CD4-positive, CD25-positive, alpha-beta regulatory T cell (primary cell): ENCODE data around the gene MAPK13. TPM values are rescaled to one million over a fixed set of nuclear protein-coding genes. Genes with fewer than 3 reads are reported as not detected.
A peak's percentile ranks its signal among the peaks of the same experiment; 100 is the strongest.

Experiments
- ATAC-seq, 2 donors: fragments of 150-1000 bp; cut with Tn5 transposase; one replicate each; pipeline ENCODE4 v1.10.0; 2021; ENCODE audit warnings: low read depth in 2 of 2, moderate number of reproducible peaks in 2 of 2, moderate library complexity in 1 of 2
- DNase-seq, 3 donors: peaks; one replicate each; pipeline versions ENCODE4 v3.0.0 to v3.0.0-alpha.2; 2012 to 2022; ENCODE audit warnings: mixed read lengths in 1 of 3
- H3K27ac ChIP-seq: one replicate; pipeline ENCODE4 v1.7.0; 2013; ENCODE audit warnings: mild to moderate bottlenecking, low read length; ENCODE audit not compliant: insufficient read depth, poor library complexity, severe bottlenecking
- H3K27me3 ChIP-seq: one replicate; pipeline ENCODE4 v1.7.0; 2013; ENCODE audit warnings: low read length; ENCODE audit not compliant: control insufficient read depth, insufficient read depth
- H3K36me3 ChIP-seq: one replicate; pipeline ENCODE4 v1.7.0; 2013; ENCODE audit warnings: mild to moderate bottlenecking, low read length, moderate library complexity; ENCODE audit not compliant: control insufficient read depth, insufficient read depth
- H3K4me1 ChIP-seq: 2 replicates; pipeline ENCODE4 v1.7.0; 2013; ENCODE audit warnings: mild to moderate bottlenecking, low read length; ENCODE audit not compliant: insufficient read depth, control insufficient read depth, poor library complexity, severe bottlenecking
- H3K4me3 ChIP-seq: one replicate; pipeline ENCODE4 v1.7.0; 2013; ENCODE audit warnings: low read depth, mild to moderate bottlenecking, low read length, moderate library complexity
- H3K9me3 ChIP-seq, 2 experiments: 1 replicate in 1 of 2; 2 replicates in 1 of 2; pipeline ENCODE4 v1.7.0; 2013; ENCODE audit warnings: low read length in 2 of 2, mild to moderate bottlenecking in 1 of 2, moderate library complexity in 1 of 2; ENCODE audit not compliant: control insufficient read depth in 2 of 2
- H3K27ac Mint-ChIP-seq, 3 donors: one replicate each; pipeline ENCODE4 v1.8.0; 2020 to 2022; ENCODE audit warnings: mild to moderate bottlenecking in 3 of 3, mixed read lengths in 3 of 3, moderate library complexity in 2 of 3
- H3K27me3 Mint-ChIP-seq: one replicate; pipeline ENCODE4 v1.8.0; 2022; ENCODE audit warnings: mild to moderate bottlenecking, mixed read lengths
- H3K36me3 Mint-ChIP-seq: one replicate; pipeline ENCODE4 v1.8.0; 2020; ENCODE audit warnings: mixed read lengths
- H3K4me1 Mint-ChIP-seq, 4 donors: one replicate each; pipeline ENCODE4 v1.8.0; 2020 to 2022; ENCODE audit warnings: mixed read lengths in 4 of 4, mild to moderate bottlenecking in 1 of 4
- H3K4me3 Mint-ChIP-seq, 4 donors: one replicate each; pipeline ENCODE4 v1.8.0; 2020 to 2022; ENCODE audit warnings: mild to moderate bottlenecking in 4 of 4, mixed read lengths in 4 of 4, moderate library complexity in 3 of 4
- H3K9me3 Mint-ChIP-seq, 7 donors: one replicate each; pipeline ENCODE4 v1.8.0; 2020 to 2022; ENCODE audit warnings: mixed read lengths in 7 of 7, mild to moderate bottlenecking in 3 of 7, moderate library complexity in 2 of 7
- polyA plus RNA-seq, 4 donors: library from polyadenylated mRNA; unstranded; fragments of 300-500 nt; fragmentation: Illumina TruSeq; gene quantifications; one replicate each; pipeline ENCODE4 v1.2.3, GENCODE V29; 2021
- total RNA-seq: library from RNA; stranded (reverse); gene quantifications from one replicate; pipeline ENCODE4 v1.2.3, GENCODE V29; 2022

MAPK13 gene
- total and polyA plus RNA-seq, 5 donors from 2014 or later, result 60.7 to 75.8 (median 69.6) TPM

DNA sequence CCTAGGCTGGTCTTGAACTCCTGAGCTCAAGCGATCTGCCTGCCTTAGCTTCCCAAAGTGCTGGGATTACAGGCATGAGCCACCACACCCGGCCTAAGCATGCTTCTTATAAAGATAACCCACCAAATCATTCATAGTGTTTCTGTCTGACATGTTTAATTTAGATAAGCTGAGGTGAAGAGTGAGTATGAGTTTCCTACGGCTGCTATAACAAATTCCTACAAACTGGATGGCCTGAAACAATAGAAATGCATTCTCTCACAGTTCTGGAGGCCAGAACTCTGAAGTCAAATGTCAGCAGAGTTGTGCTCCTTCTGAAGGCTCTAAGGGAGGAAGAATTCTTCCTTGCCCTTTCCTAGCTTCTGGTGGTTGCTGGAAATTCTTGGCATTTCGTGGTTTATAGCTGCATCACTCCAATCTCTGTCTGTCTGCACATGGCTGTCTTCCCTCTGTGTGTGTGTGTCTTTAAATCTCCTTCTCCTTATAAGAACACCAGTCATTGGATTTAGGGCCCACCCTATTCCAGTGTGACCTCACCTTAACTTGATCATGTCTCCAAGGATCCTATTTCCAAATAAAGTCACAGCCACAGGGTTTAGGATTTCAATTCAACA, 29.9 kb downstream of the MAPK13 start:
- Mint-ChIP-seq H3K27me3 (no peaks in the 10 kb centered on the region), H3K9me3 (peaks cover 0 to 16% (median 5%) of the 10 kb centered on the region in 7 donors), H3K4me3 (no peak overlapping the region), H3K4me1 (peaks cover 0 to 2% (median 0%) of the 10 kb centered on the region in 4 donors), H3K27ac (no peak overlapping the region), H3K36me3 (peaks cover 17% of the 10 kb centered on the region)
- no peak overlapping the region for H3K27ac ChIP-seq
- ATAC-seq (no peak), DNase-seq (no peak)
- no peak overlapping the region for H3K4me3 ChIP-seq
- H3K27me3 ChIP-seq, result no peaks in the 10 kb centered on the region
- H3K9me3 ChIP-seq, result peaks cover 2 to 4% of the 10 kb centered on the region in 2 experiments
- no peaks in the 10 kb centered on the region for H3K4me1 ChIP-seq
- H3K36me3 ChIP-seq, result no peaks in the 10 kb centered on the region

DNA sequence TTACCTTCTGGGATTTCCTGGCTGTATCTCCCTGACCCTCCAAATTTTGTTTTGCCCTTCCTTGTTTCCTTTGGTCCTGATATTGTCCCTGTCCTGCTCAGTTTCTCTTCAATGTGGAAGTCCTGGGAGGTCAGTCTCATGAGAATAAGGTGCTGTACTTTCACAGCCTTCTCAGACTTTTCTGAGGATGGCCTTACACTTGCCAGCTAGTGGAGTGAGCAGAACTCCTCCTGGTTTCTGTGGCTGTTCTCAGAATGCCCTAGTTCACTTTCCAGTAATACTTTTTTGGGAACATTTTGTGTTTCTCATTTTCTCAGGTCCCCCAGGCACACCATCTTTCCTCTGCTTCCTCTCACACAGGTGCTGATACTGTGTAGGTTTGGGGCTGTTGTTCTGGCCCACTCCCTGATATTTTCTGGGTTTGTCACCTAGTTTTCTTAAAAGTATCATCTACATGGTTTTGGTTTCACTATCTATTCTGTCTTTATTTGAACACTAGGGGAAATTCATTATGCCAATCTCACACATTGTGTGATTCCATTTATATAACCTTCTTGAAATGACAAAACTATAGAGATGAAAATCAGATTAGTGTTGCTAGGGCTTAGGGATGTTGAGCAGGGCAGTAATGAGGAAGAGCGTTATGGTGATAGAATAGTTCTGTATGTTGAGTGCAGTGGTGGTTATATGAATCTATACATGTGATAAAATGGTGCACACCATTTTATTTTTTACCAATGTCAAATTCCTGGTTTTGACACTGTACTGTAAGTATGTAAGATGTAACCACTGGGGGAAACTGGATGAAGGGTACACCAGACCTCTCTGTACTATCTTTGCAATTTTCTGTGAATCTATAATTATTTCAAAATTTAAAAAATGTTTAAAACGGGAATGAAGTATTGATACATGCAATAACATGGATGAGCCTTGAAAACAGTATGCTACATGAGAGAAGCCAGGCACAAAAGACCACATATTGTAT, 39.0 kb downstream of the MAPK13 start:
- Histone ChIP-seq H3K36me3 (no peaks in the 10 kb centered on the region), H3K9me3 (no peaks in the 10 kb centered on the region), H3K4me1 (peaks cover 8% of the 10 kb centered on the region), H3K27ac (no peak overlapping the region), H3K27me3 (no peaks in the 10 kb centered on the region), H3K4me3 (peak overlapping the region; percentile 6)
- Mint-ChIP-seq H3K4me3 (peak overlapping the region in 1 of 4 donors; percentile 3), H3K4me1 (peaks cover 11 to 25% (median 16%) of the 10 kb centered on the region in 4 donors), H3K9me3 (peaks cover 0 to 4% (median 0%) of the 10 kb centered on the region in 7 donors), H3K36me3 (peaks cover 14% of the 10 kb centered on the region), H3K27ac (peak overlapping the region; percentile 75 to 89 (median 83)), H3K27me3 (no peaks in the 10 kb centered on the region)
- no peak for ATAC-seq
- DNase-seq, result peak in 1 of 3 donors; percentile 63

DNA sequence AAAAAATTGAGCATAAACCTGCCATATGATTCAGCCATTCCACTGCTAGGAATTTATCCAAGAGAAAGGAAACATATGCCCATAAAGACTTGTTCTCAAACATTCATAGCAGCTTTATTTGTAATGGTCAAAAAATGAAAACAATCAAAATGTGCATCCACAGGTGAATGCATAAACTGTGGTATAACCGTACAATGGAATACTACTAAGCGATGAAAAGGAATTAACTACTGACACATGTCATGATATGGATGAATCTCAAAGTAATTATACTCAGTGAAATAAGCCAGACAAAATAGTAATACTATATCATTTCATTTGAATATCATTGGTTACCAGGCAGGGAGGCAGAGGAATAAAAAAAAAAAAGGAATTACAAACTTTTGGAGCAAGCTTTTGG, 40.4 kb downstream of the MAPK13 start:
- peaks cover 0 to 4% (median 0%) of the 10 kb centered on the region in 7 donors for H3K9me3 Mint-ChIP-seq
- H3K4me3 Mint-ChIP-seq, result no peak overlapping the region
- H3K27me3 ChIP-seq, result no peaks in the 10 kb centered on the region
- H3K36me3 Mint-ChIP-seq, result peaks cover 14% of the 10 kb centered on the region
- peaks cover 9 to 25% (median 16%) of the 10 kb centered on the region in 4 donors for H3K4me1 Mint-ChIP-seq
- no peaks in the 10 kb centered on the region for H3K9me3 ChIP-seq
- ATAC-seq (no peak), DNase-seq (no peak)
- H3K27me3 Mint-ChIP-seq, result no peaks in the 10 kb centered on the region
- peaks cover 8% of the 10 kb centered on the region for H3K4me1 ChIP-seq
- H3K27ac Mint-ChIP-seq, result no peak overlapping the region
- H3K27ac ChIP-seq, result no peak overlapping the region
- H3K36me3 ChIP-seq, result no peaks in the 10 kb centered on the region
- H3K4me3 ChIP-seq, result no peak overlapping the region

DNA sequence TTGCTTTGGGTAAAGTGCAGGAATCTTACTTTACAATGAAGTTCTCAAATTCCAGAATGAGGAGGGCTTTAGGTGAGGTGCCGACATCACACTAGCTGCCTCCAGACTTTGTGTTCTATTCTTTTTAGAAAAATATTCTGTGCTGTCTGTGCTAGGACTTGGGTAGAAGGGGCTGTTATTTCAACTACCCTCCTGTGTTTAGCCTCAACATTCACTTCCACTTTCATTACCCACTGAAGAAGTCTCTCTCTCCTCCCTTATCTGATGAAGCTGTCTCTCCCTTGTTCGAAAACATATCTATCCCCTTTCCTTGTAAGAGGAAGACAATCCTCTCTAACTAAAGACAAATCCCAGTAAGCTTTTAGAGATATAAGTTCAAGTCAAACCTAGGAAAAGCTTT, 41.3 kb downstream of the MAPK13 start:
- ATAC-seq (no peak), DNase-seq (peak in 1 of 3 donors; percentile 59)
- Mint-ChIP-seq H3K9me3 (peaks cover 0 to 4% (median 0%) of the 10 kb centered on the region in 7 donors), H3K27ac (peak overlapping the region in 2 of 3 donors; percentile 14 to 55), H3K4me1 (peaks cover 9 to 25% (median 16%) of the 10 kb centered on the region in 4 donors), H3K36me3 (peaks cover 14% of the 10 kb centered on the region), H3K27me3 (no peaks in the 10 kb centered on the region), H3K4me3 (peak overlapping the region in 1 of 4 donors; percentile 73)
- no peaks in the 10 kb centered on the region for H3K9me3 ChIP-seq
- H3K4me3 ChIP-seq, result no peak overlapping the region
- H3K36me3 ChIP-seq, result no peaks in the 10 kb centered on the region
- H3K27me3 ChIP-seq, result no peaks in the 10 kb centered on the region
- peaks cover 8% of the 10 kb centered on the region for H3K4me1 ChIP-seq
- no peak overlapping the region for H3K27ac ChIP-seq

DNA sequence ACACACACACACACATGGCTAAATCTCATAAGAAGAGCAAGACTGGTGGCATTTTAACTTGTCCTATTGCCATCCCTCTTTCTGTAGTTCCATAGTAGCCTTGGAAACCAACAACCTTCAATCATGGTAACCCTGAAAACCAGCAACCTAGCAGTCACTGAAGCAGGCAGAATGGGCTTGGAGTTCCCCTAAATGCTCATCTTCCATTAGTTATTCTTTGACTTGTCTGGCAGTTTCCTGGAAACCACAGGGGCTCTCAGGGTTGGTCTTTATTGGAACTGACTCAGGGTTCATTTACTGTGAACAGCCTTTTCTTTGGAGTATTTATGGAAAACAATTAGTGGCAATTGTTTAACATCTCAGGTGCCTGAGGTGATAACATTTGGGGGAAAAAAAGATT, 46.9 kb downstream of the MAPK13 start:
- no peak overlapping the region for H3K27ac ChIP-seq
- H3K4me1 ChIP-seq, result no peaks in the 10 kb centered on the region
- peaks cover 16% of the 10 kb centered on the region for H3K36me3 Mint-ChIP-seq
- H3K36me3 ChIP-seq, result no peaks in the 10 kb centered on the region
- no peak overlapping the region for H3K4me3 ChIP-seq
- H3K4me1 Mint-ChIP-seq, result peaks cover 0 to 5% (median under 1%) of the 10 kb centered on the region in 4 donors
- H3K27me3 Mint-ChIP-seq, result peaks cover 23% of the 10 kb centered on the region
- DNase-seq, result peak in 1 of 3 donors; percentile 33
- H3K27me3 ChIP-seq, result no peaks in the 10 kb centered on the region
- H3K9me3 Mint-ChIP-seq, result peaks cover 0 to 19% (median 7%) of the 10 kb centered on the region in 7 donors
- H3K4me3 Mint-ChIP-seq, result no peak overlapping the region
- no peak for ATAC-seq
- H3K9me3 ChIP-seq, result peaks cover 13 to 15% of the 10 kb centered on the region in 2 experiments
- H3K27ac Mint-ChIP-seq, result no peak overlapping the region

DNA sequence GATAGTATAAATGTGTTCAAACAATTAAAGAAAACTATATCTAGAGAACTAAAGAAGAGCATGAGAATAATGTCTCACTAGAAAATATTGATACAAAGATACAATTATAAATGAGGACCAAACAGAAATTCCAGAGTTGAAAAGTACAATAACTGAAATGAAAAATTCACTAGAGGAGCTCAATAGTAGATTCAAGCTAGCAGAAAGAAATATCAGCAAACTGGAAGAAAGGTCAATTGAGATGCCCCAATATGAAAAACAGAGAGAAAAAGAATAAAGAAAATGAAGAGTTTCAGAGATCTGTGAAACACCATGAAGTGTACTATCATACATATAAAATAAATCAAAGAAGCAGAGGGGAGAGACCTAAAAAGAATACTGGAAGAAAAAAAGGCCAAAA, 48.2 kb downstream of the MAPK13 start:
- no peak for ATAC-seq
- H3K4me1 ChIP-seq, result no peaks in the 10 kb centered on the region

DNA sequence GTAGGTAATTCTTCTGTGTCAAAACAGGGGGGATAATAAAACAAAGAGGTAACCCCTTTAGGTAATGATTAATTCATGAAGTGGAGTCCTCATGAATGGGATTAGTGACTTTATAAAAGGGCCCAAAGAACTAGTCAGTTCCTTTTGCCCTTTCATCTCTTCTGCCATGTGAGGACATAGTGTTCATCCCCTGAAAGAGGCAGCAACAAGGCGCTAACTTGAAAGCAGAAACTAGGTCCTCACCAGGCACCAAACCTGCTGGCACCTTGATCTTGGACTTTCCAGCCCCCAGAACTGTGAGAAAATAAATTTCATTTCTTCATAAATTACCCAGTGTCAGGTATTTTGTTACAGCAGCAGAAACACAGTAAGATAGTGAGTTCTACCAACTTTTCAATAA, 49.8 kb downstream of the MAPK13 start:
- H3K9me3 Mint-ChIP-seq, result peaks cover 0 to 25% (median 11%) of the 10 kb centered on the region in 7 donors
- no peaks in the 10 kb centered on the region for H3K4me1 ChIP-seq
- no peak overlapping the region for H3K27ac Mint-ChIP-seq
- H3K4me3 Mint-ChIP-seq, result no peak overlapping the region
- H3K36me3 ChIP-seq, result no peaks in the 10 kb centered on the region
- no peak for ATAC-seq
- DNase-seq, result no peak
- no peak overlapping the region for H3K27ac ChIP-seq
- no peaks in the 10 kb centered on the region for H3K27me3 ChIP-seq
- no peaks in the 10 kb centered on the region for H3K4me1 Mint-ChIP-seq
- no peak overlapping the region for H3K4me3 ChIP-seq
- peaks cover 13% of the 10 kb centered on the region for H3K36me3 Mint-ChIP-seq
- H3K9me3 ChIP-seq, result peaks cover 15% of the 10 kb centered on the region in 2 experiments
- peaks cover 38% of the 10 kb centered on the region for H3K27me3 Mint-ChIP-seq

More for the DNA sequence above, 48.2 kb downstream of the MAPK13 start:
- Histone ChIP-seq H3K27ac (no peak overlapping the region), H3K4me3 (no peak overlapping the region), H3K27me3 (no peaks in the 10 kb centered on the region), H3K9me3 (peaks cover 15% of the 10 kb centered on the region in 2 experiments), H3K36me3 (no peaks in the 10 kb centered on the region)
- no peak overlapping the region for H3K4me3 Mint-ChIP-seq
- no peak overlapping the region for H3K27ac Mint-ChIP-seq
- H3K27me3 Mint-ChIP-seq, result peaks cover 32% of the 10 kb centered on the region
- no peaks in the 10 kb centered on the region for H3K4me1 Mint-ChIP-seq
- peaks cover 13% of the 10 kb centered on the region for H3K36me3 Mint-ChIP-seq
- H3K9me3 Mint-ChIP-seq, result peaks cover 0 to 25% (median 11%) of the 10 kb centered on the region in 7 donors
- DNase-seq, result no peak
